HG03457 (cell line): ENCODE measurements around the gene OSBPL10.
"Not testable (repeated sequence)": the region's sequence is repeated elsewhere in the genome, so short reads cannot be mapped to it uniquely, and the experiment has no call there.

ENCODE experiments used
- ATAC-seq: cut with Tn5 transposase; IDR thresholded peaks from one replicate; pipeline ENCODE4 v1.9.1; 2021; ENCODE audit warnings: moderate number of reproducible peaks; ENCODE audit not compliant: unreplicated experiment

OSBPL10 gene

DNA sequence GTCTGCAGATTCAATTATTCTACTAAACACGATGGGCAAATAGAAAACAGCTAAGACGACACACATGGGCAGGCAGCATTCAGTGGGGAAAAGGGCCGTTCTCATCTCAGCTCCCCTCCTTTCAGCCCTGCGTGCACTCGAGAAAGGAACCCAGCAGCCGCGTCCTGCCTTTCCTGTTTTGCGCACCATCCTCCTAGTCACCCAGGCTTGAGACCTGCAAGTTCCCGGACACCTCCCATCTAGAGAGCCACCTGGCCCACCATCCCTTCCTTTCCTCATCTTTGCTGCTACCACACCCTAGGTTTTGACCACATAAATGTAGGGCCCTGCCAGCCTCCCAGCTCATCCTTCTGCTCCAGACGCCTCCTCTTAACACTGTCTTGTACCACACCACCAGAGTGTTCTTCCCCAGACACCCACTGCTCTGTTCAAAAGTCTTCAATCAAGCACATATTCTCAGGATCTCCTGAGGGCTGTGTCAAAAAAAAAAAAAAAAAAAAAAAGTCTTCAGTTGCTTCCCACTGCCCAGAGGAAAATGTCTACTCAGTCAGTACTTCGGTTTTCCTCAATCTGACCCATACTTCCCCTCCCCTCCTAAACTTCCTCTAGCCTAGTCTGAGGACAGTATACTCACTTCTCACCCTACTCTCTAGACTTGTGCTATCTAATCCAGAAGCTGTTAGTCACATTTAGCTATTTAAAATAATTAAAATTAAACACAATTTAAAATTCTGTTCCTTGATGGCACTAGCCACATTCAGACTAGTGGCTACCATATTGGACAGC lies 266.4 kb downstream of the OSBPL10 start:
- ATAC-seq: no peak

DNA sequence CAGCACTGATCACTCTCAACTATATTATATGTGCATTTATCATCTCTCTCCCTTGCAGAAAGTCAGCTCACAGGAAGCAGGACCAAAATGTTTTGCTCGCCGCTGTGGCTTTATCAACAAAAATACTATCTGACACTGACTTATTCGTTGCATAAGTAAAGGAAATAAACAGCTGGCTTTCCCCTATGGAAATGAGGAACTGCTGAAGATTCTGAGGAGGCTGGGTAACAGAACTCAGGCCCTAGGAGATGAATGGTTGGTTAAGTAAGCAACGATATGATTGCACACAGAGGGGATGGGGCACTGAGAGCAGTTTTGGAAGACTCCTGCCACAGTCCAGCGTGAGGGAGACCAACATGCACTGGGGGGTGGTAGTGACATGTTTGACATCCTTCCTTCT lies 267.2 kb downstream of the OSBPL10 start:
- ATAC-seq: no peak

DNA sequence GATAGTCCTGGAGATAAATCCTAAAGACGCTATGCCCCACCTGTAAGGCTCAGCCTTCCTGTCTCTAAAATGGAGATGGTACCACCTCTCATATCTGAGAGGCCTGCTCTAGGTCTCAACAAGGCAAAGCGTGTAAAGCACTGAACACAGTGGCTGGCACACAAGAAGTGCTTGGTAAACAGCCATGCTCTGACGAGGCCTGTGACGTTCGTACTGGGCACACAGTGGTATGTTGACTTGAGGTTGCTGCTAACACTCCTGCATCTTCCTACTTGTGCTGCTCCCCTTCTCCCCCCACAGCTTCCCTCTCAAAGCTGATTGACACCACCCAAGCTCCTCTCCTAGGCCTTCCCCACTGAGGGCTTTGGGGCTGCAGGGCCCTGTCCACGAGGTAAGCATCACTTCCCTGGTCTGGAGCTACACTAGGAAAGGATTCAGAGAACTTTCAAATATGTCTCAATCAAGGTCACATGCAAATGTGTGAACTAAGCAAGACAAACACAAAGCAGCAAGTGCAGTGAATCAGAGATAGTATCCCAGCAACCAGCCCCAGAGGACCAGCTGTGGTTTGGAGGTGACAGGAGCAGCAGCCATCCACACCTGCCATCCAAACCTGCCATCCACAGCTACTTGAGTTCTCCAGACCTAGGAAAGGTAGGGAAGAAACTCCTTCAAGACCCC lies 270.8 kb downstream of the OSBPL10 start:
- no peak for ATAC-seq

DNA sequence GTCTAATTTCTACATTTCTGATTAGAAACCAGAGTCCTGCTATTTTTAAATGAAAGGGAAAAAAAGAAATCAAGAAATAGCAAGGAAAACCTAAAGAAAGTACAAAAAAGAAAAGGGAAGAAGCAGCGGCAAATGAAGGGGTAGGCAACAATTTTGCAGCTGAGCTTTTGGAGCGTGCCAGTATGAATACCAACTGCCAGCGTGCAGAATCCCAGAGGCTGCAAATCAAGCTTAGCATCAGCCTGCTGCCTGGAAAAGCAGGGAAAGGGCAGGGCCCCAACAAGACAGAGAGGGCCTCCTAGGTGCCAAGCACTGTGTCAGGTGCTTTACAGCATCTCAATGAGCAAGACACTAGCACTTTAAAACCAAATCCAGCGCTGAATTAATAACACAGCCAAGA lies 271.5 kb downstream of the OSBPL10 start:
- no peak for ATAC-seq

DNA sequence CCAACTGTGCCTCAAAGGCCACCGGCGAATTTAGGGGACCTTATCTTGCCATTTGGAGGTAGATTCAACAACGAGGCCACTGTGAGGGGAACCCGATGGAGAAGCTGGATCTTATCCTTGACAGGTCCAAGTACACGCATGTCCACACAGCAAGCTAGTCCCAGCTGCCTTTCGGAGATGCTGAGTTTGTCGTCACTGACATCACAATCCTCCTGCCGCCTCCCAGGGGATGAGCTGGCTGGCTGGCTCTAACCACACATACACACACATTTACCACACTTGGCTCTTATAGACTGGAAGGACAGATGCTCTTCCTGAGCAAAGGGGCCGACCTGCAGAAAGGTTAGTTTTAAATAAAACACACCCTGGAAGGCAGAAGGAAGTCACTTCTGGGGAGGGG lies 272.1 kb downstream of the OSBPL10 start:
- ATAC-seq: no peak

DNA sequence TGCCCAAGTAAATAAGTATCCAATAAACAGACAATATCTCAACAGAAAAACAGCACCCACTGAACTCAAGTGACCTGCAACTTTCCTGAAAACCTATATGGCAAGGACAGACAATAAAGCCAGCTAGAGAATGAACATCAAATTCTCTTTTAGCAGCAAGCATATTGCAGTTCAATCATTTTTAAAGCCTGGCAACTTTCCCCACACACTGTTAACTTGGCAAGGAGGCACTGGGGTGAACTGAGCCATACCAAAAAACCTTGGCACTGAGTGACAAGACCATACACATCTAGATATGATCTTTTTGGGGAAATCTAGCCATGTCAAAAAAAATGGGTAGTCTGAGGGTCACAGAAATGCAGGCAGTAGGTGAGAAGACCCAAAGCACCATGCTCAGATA lies 273.8 kb downstream of the OSBPL10 start:
- no peak for ATAC-seq

DNA sequence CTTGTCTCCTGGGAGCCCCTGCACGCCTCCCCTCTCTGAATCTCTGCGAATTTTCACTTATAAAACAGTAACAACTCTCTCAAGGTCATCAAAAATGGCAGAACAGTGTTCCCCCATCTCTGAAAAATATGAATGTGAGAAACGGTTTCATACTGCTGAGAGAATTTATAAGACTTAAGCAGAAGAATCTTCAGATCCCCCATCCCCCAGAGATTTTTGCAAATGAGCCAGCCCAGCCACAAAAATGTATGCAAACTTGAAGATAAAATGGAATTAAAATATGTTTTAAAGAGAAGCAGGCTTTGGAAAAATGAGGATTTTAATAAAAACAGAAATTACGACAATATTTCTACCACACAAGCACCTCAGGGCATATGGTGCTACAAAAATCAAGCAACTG lies 275.3 kb downstream of the OSBPL10 start:
- ATAC-seq: no peak

DNA sequence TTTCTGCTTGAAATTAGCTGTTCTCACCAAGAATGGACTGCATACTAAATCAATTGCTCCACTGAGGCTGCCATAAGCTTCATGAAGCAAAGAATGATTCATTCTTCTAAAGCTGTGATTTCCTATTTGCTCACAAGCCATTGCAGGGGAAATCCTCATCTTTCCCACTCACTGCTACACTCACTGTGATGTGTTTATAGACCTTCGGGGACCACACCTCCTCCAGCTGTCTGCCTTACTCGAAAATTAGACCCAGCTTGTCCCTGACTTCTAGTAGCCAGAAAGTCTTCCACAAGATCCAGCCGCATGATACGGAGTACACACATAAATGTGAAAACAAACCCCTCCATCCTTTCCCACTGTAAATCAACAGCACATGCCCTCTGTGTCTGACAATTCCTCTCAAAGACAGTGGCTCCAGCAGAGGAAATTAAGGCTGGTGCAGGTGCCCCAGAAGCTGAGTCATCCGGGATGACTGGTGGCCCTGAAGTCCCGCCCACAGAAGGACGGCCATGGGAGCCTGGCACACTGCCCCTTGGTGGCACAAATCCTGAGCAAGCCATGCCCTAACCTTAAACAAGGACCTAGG lies 276.4 kb downstream of the OSBPL10 start:
- no peak for ATAC-seq

DNA sequence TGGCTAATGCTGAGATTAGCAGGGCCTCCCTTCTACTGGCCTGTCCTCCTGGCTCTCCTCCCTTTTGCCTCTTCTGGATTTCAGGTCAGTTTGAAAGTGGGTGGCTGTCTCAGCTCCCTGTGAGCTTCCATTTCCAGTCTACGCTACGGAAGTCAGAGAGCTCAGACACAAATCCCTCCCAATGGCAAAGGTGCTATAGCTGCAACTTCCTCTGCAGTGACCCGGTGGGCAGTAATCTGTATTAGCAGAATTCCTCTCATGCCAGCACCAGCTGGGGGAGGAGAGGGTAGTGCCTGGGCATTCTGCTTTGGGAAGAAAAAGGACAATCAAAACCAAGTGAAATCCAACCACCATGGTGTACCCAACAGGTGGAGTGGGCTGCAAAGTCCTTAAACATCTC lies 276.9 kb downstream of the OSBPL10 start:
- ATAC-seq: no peak

DNA sequence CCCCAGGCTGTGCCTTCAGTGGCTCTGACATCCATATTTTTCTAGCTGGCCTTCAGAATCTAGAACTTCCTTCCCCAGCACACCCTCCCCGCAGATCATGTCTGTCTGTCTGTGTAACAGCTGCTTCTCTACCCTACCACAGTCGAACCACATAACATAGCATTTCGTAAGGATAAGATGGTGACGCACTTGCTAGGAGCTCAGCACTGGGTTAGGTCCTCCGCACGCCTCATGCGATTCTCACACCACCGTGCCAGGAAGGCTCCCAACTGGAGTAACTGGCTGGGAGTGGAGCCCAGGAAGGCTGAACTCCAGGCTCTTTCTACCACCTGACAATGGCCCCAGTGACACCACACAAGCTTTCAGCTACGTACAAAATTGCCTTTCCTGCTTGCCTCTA lies 279.8 kb downstream of the OSBPL10 start:
- no peak for ATAC-seq

DNA sequence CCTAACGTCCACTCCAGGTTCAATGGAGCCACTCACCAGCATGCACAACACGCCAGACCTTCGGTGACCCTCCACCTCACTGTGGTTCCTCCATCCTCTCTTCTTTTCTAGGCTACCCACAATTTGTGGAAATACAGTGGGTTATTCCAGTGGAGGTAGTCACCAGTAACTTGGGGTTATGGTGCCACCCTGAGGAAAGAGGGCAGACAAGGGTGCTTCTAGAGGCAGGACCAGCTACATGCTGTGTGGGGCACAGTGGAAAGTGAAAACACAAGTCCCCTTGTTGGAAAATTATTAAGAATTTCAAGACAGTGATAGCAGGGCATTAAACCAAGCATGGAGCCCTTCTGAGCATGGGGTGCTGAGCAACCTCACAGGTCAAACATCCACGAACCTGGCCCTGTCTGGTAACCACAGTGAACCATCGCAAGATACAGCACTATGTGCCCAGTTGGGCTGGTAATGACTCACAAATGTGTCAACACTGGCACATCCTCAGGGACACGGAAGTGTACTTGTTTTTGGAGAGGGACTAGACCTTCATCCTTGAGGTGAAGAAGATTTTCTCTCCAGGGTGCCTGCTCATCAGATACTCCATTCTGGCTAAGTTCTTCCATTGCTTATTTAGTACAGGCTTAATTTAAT lies 281.6 kb downstream of the OSBPL10 start:
- ATAC-seq: no peak

DNA sequence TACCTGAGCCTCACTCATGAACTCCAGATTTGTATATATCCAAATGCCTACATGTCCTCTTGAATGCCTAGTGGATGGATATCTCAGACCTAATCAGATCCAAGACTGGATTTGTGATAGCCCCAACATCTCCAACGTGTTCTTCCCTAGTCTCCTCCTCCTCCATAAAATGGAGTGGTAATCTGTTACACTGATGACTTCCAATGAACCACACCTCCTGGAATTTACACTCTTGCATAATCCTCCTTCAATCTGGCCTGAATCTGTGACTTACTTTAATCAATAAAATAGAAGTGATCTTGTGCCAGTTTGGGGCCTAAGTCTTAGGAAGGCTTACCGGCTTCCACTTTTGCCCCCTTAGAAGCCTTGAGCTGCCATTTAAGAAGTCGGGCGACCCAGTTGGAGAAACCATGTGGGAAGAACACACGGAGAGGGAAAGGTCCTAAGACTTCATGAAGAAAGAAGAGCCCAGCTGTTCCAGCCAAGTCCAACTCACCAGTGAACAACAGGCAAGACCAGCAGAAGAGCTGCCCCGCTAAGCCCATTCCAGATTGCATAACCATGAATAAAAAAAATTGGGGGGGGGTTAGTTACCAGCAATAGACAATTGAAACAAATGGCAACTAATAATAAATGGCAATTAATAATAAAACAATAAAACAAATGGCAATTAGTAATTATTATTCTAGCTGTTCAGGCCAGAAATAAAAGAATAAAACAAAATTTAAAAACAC lies 284.1 kb downstream of the OSBPL10 start:
- ATAC-seq: no peak

DNA sequence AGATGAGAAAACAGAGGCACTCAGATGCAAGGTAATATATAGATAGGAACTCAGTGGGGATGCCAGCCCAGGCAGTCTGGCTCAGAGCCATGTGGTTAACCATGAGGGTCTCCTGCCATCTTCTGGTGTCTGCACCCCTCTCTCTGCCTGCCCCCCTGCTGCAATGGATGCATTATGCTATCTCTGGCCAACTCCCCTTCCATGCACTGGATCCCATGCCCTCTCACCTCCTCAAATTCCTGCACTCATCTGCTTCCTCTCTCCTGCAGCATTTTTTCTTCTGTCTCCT lies 285.1 kb downstream of the OSBPL10 start:
- ATAC-seq: no peak

DNA sequence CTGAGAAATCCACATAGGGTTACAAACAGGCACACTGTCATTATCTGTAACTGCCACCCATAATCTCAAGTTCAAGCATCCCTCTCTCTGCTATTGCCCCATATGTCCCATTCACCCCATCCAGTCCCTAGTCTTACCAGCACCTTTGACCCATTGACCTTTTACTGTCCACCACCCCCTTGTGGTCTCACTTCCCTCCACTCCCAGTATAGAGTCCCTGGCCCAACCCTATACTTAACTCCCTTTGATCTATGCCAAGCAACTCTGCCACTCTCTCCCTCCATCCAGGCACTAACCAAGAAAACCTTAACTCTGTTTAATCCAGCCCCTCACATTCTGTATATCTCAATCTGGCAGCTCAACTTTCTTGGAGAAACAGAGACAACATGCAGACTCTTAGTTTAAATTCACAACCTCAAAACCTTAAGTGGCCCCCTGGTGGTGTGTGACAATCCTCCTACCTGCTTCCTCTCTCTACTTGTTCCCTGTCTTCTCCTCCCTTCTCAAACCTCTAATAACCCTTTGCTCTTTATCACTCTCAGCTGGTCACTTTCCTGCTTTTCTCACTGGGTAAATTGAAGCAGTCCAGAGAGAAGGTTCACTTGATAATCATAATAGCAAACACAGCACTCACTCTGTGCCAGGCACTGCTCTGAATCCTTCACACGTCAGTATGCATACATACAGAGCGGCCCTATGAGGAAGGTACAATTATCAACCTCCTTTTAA lies 285.6 kb downstream of the OSBPL10 start:
- ATAC-seq: no peak

DNA sequence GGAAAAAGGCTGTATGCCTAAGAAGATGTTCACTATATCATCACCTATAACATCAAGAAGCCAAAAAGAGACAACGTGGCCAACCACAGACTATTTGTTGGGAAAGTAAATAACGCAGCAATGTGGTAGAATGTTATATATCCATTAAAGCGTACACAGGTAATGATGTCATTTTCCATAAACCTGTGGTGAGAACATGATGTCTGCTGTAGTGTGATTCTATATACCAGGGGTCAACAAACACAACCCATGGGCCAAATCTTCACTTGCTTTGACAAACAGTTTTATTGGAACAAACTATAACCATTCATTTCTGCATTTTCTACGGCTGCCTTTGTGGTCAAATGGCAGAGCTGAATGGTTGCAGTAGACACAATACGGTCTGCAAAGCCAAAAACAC lies 287.7 kb downstream of the OSBPL10 start:
- ATAC-seq: no peak

DNA sequence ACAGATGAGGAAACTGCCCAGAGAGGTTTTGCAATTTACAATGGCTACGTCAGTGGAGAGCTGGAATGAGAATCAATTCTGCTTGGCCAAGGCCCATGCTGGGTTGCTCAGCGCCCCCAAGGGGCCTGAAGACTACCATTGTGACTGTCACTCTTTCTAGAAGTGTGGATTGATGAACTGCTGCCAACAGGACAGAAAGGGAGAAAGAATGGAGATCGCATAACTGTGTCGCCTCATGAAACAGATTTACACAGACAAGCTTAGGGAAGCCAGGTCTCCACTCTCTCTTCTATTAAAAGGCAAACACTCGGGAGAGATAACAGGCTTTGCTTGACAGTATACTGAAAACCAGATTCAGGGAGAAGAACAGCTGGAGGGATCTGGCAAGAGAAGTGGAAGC lies 288.3 kb downstream of the OSBPL10 start:
- ATAC-seq: no peak

DNA sequence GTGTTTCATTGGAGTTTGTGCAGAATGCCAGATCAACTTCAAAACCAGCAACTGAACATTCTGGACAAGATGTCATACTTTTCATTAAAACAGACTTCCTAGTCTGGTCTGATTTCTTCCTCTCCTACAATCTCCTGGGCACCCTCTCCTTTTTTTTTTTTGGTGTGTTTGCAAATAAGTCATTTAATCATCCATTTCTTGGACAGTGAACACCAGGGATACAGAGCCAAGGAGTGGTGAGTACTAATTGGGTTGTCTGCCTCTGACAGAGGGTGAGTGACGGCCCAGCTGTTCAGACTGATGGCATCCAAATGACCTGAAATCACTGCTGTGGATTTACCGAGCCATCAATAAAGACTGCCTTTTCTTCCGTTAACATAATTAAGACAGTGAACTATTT lies 290.3 kb downstream of the OSBPL10 start:
- ATAC-seq: no peak

DNA sequence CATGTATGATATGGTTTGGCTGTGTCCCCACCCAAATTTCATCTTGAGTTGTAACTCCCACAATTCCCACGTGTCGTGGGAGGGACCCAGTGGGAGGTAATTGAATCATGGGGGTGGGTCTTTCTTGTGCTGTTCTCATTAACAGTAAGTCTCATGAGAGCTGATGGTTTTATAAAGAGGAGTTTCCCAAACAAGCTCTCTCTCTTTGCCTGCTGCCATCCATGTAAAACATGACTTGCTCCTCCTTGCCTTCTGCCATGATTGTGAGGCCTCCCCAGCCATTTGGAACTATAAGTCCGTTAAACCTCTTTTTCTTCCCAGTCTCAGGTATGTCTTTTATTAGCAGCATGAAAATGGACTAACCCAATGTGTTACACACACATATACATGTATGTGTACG lies 291.5 kb downstream of the OSBPL10 start:
- not testable (repeated sequence) for ATAC-seq

DNA sequence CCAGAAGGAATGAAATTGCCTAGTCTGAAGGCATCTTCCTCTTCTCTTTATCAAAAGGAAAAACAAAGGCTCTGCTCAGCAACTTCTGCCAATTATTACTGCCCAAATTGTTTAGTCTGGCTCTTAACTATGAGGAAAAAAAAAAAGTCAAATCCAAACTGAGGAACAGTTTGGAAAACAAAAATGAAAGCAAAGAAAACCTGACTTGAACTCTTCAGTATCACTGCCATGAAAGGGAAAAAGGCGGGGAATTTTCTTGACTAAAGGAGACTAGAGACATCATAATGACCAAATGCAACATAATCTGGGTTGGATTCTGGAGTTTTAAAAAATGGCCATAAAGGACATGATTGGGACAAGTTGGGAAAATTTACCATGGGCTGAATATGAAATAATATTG lies 292.1 kb downstream of the OSBPL10 start:
- ATAC-seq: no peak

DNA sequence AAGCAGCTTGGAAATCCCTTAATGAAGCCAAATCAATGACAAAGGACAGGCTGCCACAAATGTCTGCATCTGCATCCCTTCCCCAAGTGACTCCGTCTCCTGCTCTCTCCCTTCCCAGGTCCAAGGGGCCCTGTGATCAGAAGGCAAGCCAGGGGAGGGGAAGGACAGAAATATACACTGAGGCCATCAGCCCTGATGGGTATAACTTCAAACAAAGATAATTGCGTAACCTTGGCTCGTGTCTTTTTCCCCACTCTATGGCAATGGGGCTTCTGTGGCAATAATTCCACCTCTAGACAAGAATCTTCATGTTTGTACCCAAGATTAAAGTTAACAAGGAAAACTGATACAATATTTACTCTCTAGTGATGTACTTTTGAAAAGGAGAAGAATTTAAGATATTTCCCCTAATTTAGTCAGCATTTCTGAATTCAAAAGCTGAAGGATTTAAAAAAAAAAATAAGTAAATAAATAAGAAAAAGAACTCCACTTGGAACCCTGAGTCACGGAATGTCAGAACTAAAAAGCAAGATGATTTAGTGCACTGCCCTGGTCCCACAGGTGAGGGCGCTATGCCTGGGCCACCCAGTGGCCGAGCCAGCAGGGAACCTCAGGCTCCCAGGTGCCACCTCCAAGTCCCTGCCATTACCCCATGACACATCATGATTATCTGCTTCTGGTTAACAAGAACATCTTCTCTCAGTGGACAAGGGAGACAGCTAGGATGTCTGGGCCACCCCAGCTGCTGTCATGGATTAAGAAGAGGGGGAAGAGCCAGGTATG lies 293.9 kb downstream of the OSBPL10 start:
- no peak for ATAC-seq
